HuH-7 (cell line): ENCODE measurements around the gene FADD.

Experiments used
- DNase-seq: peaks from one replicate; pipeline ENCODE4 v3.0.0; 2011; ENCODE audit warnings: low spot score

Gene FADD

DNA sequence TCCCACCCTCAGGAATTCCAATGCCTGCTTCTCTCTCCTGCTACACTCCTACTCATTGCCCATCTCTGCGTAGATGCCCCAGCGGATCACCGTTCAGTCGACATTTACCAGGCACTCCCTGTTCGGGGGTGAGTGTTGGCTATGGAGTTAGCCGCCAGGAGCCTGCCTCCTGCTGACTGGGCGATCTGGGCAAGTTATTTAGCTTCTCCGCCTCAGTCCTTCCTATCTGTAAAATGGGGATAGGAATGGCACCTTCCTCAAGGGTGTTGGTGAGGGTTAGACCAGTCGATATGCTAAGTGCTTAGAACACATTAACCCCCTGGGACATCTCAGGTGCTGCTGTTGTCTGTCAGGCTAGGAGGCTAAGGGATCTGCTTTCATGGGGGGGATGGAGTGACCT lies 30.9 kb downstream of the FADD start:
- no peak for DNase-seq

DNA sequence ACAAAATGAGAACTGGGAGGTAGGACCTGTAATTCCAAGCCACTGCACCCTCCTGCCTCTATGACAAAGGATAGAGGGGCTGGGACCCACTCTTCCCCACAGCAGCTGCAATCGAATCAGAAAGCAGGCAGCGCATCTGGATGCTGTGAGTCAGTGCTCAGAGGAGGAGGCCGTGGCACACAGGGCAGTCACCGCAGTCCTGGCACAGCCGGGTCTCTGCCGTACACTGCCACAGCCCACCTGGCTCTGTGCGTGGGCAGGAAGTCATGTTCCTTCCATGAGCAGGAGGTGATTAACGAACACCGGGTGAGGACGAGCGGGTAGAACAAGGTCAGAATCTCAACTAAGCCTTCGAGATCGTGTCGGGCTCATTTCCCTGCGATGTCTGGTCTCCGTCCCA lies 37.2 kb downstream of the FADD start:
- no peak for DNase-seq

DNA sequence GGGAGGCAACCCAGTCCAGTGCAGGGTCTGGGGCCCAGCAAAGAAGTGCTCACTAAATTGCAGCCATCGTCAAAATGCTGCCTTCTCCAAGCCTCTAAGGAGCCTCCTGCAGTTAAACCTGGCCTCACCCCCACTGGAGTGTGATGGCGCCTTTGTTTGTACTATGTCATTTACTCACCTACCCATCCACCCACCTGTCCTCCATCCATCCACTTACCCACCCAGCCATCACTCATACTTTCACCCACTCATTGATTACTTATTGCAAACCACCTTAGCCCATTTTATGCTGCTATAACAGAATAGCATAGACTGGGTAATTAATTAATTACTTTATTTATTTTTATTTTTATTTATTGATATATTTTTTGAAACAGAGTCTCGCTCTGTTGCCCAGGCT lies 38.6 kb downstream of the FADD start:
- DNase-seq: no peak

DNA sequence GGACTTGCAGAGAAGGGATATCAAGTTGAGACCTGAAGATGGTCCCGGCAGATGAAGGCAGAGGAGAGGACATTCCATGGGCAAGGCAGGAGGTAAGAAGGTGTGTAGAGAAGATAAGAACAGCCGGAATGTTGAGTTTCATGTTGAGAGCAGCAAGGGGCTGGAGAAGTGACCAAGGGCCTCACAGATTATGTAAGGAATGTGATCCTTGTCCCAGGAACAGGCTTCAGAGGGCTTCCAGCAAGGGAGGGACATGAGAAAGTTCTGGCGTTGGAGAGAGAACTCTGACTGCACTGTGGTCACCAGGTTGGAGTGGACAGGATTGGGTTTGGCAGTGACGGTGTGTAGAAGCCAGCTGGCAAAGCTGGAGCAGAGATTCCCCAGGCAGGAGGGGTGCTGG lies 39.8 kb downstream of the FADD start:
- no peak for DNase-seq

DNA sequence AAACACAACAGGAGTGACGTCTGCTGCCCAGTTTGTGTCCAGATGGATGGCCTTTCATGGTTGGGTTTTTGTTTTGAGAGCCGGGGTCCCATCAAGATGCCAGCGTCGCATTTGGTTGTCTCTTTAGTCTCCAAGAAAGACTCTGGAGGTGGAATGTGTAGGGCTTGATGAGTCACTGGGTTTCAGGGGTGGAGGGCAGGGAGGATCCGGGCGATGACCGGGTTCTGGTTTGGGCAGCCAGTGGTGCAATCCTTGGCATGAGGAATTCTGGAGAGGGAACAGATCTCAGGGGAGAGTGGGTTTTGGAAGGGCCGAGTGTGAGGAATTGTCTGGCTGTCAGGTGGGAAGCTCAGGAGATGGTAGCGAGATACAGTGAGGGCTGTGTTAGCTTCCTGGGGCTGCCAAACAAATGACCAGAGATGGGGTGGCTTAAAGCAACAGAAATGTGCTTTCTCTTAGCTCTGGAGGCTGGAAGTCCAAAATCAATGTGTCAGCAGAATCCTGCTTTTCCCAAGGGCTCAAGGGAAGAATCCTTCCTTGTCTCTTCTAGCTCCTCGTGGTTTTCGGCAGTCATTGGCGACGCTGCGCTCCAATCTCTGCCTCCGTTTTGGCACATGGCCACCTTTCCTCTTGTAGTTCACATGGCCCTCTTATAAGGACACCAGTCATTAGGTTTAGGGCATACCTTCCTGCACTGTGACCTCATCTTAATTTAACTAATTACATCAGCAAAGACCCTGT lies 41.0 kb downstream of the FADD start:
- no peak for DNase-seq

DNA sequence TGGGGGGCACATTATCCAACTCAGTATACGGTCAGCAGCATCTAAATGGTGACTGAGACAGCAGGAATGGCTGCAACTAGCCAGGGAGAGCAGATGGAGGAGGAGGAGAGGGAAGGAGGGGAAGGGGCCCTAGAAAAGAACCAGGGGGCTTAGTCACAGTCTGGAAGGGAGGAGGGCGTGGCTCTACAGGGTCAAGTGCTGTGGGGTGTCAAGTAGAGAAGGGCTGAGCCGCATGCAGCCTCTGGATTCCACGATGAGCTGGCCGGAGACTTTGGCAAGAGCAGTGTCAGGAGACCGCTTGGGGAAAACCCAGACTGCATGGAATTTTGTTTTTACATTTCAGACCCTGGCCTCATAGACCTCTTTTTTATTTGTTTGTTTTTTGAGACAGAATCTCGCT lies 41.6 kb downstream of the FADD start:
- DNase-seq: no peak

DNA sequence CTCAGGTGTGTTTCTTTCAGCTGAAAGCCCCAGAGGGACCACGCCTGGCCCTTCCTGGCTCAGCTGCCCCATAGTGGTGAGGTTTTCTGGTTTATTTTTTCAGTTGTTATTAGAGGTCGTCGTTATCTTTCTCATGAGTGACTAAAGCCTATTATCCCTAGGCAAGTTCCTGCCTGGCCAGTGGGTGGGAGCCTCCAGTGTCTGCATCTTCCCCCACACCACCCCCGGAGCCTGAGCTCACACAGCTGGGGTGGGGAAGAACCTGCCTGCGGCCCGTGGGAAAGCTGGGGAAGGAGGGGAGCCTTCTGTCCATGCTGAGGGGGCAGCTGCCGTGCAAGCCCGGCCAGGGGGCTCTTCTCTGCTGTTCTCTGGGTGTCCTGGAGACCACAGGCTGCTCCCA lies 43.1 kb downstream of the FADD start:
- DNase-seq: no peak

DNA sequence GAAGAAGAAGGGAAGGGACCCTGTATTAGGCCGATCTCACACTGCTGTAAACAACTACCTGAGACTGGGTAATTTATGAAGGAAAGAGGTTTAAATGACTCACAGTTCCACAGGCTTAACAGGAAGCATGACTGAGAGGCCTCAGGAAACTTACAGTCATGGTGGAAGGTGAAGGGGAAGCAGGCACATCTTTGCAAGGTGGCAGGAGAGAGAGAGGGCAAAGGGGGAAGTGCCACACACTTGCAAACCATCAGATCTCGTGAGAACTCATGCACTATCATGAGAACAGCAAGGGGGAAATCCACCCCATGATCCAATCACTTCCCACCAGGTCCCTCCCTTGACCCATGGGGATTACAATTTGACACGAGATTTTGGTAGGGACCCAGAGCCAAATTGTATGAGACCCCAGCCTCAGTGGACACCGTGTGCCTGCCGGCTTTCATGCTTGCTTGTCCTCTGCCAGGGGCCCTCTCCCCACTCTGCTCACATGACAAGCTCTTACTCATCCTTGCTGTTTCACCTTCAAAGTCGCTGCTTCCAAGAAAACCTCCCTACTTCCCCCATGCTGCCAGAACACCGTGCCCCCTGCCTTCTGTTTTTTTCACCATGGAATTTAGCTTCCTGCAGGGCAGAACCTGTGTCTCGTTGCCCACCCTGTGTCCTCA lies 44.1 kb downstream of the FADD start:
- no peak for DNase-seq

DNA sequence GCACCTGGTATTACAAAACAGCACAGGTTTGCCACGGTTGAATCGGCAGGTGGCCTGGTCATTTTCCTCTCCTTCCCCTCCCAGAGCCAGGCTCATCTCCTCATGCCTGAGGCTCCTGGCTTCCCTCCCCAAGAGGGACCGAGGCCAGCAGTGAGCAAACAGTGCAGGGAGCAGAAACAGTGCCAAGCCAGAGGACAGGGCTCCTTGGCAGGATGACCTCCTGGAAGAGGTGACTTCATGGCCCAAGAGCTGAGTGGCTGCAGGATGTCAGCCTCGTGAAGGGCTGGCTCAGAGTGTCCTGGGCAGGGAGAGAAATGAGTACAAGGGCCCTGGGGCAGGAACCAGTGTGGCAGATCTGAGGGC lies 44.6 kb downstream of the FADD start:
- no peak for DNase-seq

DNA sequence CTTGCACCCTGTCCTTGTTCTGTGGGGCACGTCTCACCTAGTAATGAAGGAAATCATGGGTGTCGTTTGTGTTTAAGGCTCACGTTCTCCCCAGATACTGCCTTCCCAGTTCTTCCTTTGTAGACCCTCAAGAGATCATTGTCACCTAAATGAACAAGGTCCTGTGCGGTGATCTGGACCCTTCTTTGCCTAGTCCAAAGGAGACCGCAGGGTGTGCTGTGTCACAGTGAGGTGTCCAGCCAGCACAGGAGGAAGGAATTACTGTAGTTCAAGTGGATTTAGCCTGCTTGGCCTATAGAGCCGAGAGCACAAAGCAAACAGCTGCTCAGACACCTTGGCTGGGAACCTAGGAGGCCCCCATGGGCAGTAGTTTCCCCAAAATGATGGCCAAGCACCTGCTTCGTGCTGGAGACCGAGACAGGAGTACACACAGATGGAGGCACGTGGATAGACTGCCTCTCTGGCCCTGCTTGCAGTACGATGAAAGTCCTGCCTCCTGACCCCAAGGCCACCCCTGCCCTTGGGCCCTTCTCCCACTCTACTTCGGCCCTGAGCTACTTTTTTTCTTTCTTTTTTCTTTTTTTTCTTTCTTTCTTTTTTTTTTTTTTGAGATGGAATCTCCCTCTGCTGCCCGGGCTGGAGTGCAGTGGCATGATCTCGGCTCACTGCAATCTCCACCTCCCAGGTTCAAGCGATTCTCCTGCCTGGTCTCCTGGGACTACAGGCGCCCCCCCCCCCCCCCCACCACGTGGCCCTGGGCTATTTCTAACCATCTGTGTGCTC lies 48.0 kb downstream of the FADD start:
- DNase-seq: no peak

DNA sequence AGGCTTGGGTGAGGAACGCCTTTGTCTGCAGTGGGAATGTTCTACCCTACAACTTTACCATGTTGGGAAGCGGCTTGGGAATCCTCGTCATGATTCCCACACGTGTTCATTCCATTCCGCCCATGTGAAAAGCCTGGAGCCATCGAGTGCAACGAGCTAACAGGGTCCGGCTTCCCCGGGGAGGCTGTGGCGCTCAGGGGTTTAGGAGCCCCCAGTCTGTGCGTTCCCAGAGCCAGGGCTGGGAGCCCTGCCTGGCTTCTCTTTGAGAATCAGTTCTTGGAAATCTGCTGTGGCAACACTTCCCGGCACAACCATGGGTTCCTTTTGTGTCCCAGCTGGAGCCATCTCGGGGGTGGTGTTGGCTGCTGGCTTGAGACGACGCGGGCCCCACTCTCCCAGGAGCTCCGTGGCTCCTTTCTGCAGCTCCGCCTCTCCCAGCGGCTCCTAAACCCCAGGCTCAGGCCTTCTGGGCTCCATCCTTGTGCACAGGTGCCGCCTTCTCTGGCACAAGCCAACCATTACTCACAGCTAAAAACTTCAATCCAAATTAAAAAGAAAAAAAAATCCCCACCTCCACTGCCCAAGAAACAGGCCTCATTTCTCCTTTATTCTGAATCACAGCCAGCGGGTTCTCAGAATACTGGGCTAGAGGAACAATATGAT lies 48.7 kb downstream of the FADD start:
- DNase-seq: no peak

DNA sequence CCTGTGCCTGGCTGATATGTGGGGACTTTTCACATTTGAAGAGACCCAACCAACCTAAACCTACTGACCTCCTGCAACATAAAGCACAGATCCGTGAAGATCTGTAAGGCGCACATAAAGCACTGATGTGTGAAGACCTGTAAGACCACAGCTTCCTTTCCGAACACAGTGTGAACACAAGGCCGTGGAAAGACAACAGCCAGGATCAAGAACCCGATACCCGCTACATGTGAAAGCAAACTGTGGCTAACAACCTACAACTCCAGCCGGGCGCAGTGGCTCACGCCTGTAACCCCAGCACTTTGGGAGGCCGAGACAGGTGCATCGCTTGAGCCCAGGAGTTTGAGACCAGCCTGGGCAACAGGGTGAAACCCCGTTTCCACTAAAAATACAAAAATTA lies 49.7 kb downstream of the FADD start:
- DNase-seq: no peak

DNA sequence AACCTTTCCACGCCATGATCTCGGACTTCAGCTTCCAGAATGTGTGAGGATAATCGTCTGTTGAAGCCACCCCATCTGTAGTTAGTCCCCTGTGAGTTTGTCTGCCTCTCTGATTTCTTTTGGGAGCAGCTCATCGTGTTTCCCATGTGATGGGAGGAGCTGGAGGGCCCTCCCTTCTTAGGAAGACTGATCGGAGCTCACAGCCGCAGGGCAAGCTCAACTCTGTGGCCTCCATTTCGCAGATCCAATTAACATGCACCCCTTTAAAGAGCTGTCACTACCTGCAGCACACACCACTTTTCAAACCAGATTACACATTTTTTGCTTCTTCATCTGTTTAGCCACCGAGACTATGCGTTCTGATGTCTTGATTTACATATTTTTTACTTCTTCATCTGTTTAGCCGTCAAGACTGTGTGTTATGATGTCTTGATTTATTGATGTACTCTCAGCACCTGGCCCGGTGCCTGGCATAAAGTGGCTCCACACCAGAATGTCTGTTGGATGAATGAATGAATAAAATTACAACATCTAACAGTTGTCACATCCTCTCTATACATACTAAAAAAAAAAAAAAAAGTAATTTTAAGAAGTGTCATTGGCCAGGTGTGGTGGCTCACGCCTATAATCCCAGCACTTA lies 52.5 kb downstream of the FADD start:
- DNase-seq: no peak
